Uterus (tissue), 4 donors: ENCODE data around the gene HPCAL4. TPM values are rescaled to one million over a fixed set of nuclear protein-coding genes. Genes with fewer than 3 reads are reported as not detected.

Source experiments
- DNase-seq, 2 donors: peaks; one replicate each; pipeline ENCODE4 v3.0.0-alpha.2; 2019 to 2020
- H3K27ac ChIP-seq, 2 donors: fragments of 200-600 bp; sonication (generic); 1 replicate in 1 of 2; 2 replicates in 1 of 2; pipeline ENCODE4 v1.5.1; 2016 to 2018
- H3K27me3 ChIP-seq, 2 donors: fragments of 200-600 bp; sonication (generic); one replicate each; pipeline ENCODE4 v1.5.1; 2018 to 2019; ENCODE audit warnings: control low read depth in 1 of 2
- H3K36me3 ChIP-seq, 2 donors: fragments of 200-600 bp; sonication (generic); one replicate each; pipeline ENCODE4 v1.5.1; 2019; ENCODE audit warnings: control low read depth in 1 of 2
- H3K4me1 ChIP-seq, 2 donors: fragments of 200-600 bp; sonication (generic); one replicate each; pipeline ENCODE4 v1.5.1; 2018 to 2019; ENCODE audit warnings: control low read depth in 1 of 2
- H3K4me3 ChIP-seq, 2 donors: fragments of 200-600 bp; sonication (generic); 1 replicate in 1 of 2; 2 replicates in 1 of 2; pipeline ENCODE4 v1.5.1; 2018 to 2019; ENCODE audit warnings: mild to moderate bottlenecking in 1 of 2
- H3K9me3 ChIP-seq, 2 donors: fragments of 200-600 bp; sonication (generic); one replicate each; pipeline ENCODE4 v1.5.1; 2019; ENCODE audit warnings: control low read depth in 1 of 2
- POLR2A ChIP-seq, 2 donors: fragments of 450-650 bp; IDR thresholded peaks; one replicate each; pipeline ENCODE4 v1.6.1; 2016; ENCODE audit warnings: antibody characterized with exemption in 2 of 2, mild to moderate bottlenecking in 1 of 2, moderate library complexity in 1 of 2
- intact Hi-C: fragments of 100-400 bp; cut with DNase I; formaldehyde crosslinking; loops from one replicate; pipeline ENCODE4 v1.15.1; 2023; ENCODE audit warnings: low total_unique reads
- total RNA-seq, 4 donors: library from RNA; depleted of rRNA in 3 of 4; stranded (reverse); fragments of >200 nt in 3 of 4; gene quantifications; one replicate each; pipeline versions ENCODE4 v1.1.0 to v1.2.4, GENCODE V29; 2014 to 2023
- TF ChIP-seq, protein P1 (sequence below), 4 experiments: fragments of 200-600 bp in 2 of 4; fragments of 450-650 bp in 2 of 4; sonication (generic) in 2 of 4; IDR thresholded peaks; one replicate each; pipeline ENCODE4 v1.5.1; 2016 to 2019; ENCODE audit warnings: antibody characterized with exemption in 4 of 4, mild to moderate bottlenecking in 2 of 4, moderate library complexity in 1 of 4
- donor health status: DM: yes; HTN: yes; CAD: no.

HPCAL4 gene
- total RNA-seq, 4 donors from 2014 or later = 0.24 to 3.9 TPM; not detected in 2

DNA sequence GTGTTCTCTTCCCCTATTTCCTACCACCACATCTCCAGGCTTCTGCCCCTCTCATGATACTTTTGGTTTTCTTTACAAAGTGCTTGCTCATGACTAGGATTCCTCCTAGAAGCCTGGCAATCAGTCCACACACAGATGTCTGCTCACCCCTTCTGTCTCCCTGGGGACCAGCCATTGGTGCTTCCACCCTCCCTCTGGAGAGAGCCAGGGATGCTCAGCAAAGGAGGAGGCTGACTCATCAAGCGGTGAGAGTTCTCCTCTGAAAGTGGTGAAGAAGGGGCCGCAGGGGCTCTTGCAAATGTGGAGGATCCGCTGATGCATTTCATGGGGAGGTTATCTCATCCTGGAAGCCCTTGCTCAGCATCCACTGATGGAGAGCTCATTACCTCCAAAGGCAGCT, 33.8 kb downstream of the HPCAL4 start:
- Histone ChIP-seq H3K27ac (no peak overlapping the region), H3K27me3 (no peaks in the 10 kb centered on the region), H3K4me3 (no peak overlapping the region), H3K36me3 (no peaks in the 10 kb centered on the region), H3K9me3 (no peaks in the 10 kb centered on the region), H3K4me1 (no peaks in the 10 kb centered on the region)
- intact Hi-C loops = no loop called here
- no peak for DNase-seq
- TF ChIP-seq, protein P1, sequence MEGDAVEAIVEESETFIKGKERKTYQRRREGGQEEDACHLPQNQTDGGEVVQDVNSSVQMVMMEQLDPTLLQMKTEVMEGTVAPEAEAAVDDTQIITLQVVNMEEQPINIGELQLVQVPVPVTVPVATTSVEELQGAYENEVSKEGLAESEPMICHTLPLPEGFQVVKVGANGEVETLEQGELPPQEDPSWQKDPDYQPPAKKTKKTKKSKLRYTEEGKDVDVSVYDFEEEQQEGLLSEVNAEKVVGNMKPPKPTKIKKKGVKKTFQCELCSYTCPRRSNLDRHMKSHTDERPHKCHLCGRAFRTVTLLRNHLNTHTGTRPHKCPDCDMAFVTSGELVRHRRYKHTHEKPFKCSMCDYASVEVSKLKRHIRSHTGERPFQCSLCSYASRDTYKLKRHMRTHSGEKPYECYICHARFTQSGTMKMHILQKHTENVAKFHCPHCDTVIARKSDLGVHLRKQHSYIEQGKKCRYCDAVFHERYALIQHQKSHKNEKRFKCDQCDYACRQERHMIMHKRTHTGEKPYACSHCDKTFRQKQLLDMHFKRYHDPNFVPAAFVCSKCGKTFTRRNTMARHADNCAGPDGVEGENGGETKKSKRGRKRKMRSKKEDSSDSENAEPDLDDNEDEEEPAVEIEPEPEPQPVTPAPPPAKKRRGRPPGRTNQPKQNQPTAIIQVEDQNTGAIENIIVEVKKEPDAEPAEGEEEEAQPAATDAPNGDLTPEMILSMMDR (IDR thresholded peaks at IDR 0.05) = no peak
- no peak for TF ChIP-seq POLR2A (IDR thresholded peaks at IDR 0.05)

DNA sequence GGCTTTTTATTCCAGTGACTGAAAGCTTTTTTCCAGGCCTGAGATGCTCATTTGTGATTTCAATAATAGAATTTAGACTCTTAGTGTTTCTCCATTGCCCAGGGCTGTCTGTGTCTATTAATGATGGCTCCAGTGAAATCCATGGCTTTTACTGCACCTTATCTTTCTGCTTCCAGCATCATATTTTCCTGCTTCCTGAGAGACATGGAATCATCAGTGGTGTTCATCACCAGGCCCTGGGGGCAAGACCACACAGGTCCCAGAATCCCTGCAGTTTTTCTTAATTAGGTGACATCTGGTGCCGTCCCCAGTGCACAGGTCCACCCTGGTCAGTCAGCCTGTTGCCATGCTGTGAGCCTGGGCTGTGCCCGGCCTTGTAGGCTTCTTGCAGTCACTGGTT, 34.8 kb downstream of the HPCAL4 start:
- no peak for DNase-seq
- no peaks in the 10 kb centered on the region for H3K36me3 ChIP-seq
- TF ChIP-seq, protein P1 (IDR thresholded peaks at IDR 0.05) = no peak
- H3K9me3 ChIP-seq = no peaks in the 10 kb centered on the region
- no peak overlapping the region for H3K27ac ChIP-seq
- H3K4me3 ChIP-seq = no peak overlapping the region
- H3K27me3 ChIP-seq = no peaks in the 10 kb centered on the region
- intact Hi-C loops = no loop called here
- H3K4me1 ChIP-seq = no peaks in the 10 kb centered on the region

DNA sequence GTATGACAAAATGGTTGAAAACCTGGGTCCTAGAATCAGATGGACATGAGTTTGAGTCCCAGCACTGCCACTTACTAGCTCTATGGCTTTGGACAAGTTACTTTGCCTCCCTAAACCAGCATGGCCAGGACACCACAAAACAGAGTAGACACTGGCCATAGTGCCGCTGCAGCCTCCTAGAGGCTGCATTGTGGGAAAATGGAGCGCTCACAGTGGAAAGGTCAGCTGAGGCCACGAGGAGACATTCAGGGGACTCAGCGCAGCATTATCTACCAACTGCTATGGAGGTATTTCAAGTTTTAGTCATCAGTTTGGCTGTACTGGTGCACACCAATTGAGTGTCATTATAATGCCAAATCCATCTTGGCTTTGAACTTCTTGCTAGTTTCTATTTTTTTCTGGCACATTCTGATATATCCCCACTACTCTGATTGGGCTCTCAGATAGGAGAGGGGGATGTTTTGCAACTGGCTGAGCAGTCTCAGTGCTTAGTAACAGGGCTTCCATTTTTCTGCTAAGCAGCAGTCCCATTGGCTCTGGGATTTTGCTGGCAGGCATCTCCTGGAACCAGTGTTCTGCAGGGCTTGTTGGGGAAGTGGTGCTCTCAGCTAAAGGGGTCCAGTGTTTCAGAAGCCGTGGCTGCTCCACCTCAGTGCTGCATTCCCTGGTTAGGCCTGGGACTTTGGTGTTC, 35.5 kb downstream of the HPCAL4 start:
- intact Hi-C loops = no loop called here

DNA sequence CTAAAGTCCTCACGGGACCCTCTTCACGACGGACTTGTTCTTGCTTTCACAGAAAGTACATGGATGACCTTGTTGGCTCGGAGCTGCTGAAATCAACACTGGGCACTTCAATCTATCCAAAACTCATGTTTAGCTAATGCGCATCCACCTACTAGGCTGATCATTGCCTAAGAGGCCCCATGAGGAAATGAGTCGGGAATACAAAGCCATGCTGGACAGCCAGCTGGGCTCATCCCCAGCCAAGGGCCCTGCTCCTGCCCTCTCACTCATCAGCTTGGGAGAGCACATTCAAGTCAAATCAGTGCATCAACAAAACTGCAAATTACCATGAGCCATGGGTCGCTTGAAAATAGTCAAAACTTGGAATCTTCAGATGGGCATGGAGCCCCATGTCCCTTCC, 36.9 kb downstream of the HPCAL4 start:
- H3K27ac ChIP-seq = no peak overlapping the region
- no peaks in the 10 kb centered on the region for H3K4me1 ChIP-seq
- no peaks in the 10 kb centered on the region for H3K27me3 ChIP-seq
- intact Hi-C loops = loop anchor here (5.0 kb wide), 1 partner anchor 47 kb away; no protein-coding TSS in a partner anchor
- no peak overlapping the region for H3K4me3 ChIP-seq
- no peak for TF ChIP-seq POLR2A (IDR thresholded peaks at IDR 0.05)
- TF ChIP-seq, protein P1 (IDR thresholded peaks at IDR 0.05) = no peak
- H3K9me3 ChIP-seq = no peaks in the 10 kb centered on the region
- DNase-seq = no peak
- no peaks in the 10 kb centered on the region for H3K36me3 ChIP-seq

More for the DNA sequence above, 35.5 kb downstream of the HPCAL4 start:
- Histone ChIP-seq H3K27ac (no peak overlapping the region), H3K4me1 (no peaks in the 10 kb centered on the region), H3K27me3 (no peaks in the 10 kb centered on the region), H3K36me3 (no peaks in the 10 kb centered on the region), H3K4me3 (no peak overlapping the region), H3K9me3 (no peaks in the 10 kb centered on the region)
- DNase-seq = no peak
- TF ChIP-seq, protein P1 (IDR thresholded peaks at IDR 0.05) = no peak
- no peak for TF ChIP-seq POLR2A (IDR thresholded peaks at IDR 0.05)

DNA sequence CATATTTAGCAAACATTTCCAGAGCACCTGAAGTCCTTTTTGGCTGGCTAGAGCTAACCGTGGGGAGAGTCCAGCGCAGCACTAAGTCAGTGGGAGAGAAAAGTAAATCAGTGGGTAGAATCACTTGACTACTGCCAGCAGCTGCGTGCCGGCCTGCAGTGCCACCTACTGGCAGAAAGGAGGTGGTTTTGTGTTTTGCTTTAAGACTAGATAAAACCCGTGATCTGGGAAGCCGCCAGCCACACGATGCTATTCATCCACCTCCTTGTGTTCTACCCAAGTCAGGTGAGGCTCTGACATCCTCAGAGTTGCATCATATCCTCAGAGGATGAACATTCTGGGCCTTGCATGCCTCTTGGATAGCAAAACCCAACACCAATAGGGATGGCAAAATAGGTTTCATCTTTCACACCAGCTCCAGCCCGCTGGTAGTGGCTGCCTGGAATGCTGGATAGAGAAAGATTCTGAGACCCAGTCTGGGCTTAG, 37.6 kb downstream of the HPCAL4 start:
- Histone ChIP-seq H3K4me1 (no peaks in the 10 kb centered on the region), H3K27me3 (no peaks in the 10 kb centered on the region), H3K27ac (peak overlapping the region in 1 of 2 donors; percentile 38), H3K36me3 (no peaks in the 10 kb centered on the region), H3K4me3 (no peak overlapping the region), H3K9me3 (no peaks in the 10 kb centered on the region)
- TF ChIP-seq POLR2A (IDR thresholded peaks at IDR 0.05) = no peak
- TF ChIP-seq, protein P1 (IDR thresholded peaks at IDR 0.05) = peak; percentile 90 to 97 (median 94)
- DNase-seq = peak; percentile 86 to 88
- intact Hi-C loops = loop anchor here (5.0 kb wide), 1 partner anchor 46 kb away; no protein-coding TSS in a partner anchor
